ENCODE measurements around the gene TRIM26.
"Not testable (repeated sequence)": the region's sequence is repeated elsewhere in the genome, so short reads cannot be mapped to it uniquely, and the experiment has no call there.

- not testable (repeated sequence) for TF ChIP-seq CTCF (IDR thresholded peaks at IDR 0.05); POLR2A (IDR thresholded peaks at IDR 0.05; ENCODE audit: low read depth); POLR2AphosphoS5 (IDR thresholded peaks at IDR 0.05)
Observed at GRCh38 chr6:30221956-30222355, 8.8 kb upstream of the TRIM26 start.

All from esophagus muscularis mucosa (tissue), 3 donors.